Endothelial cell of umbilical vein (primary cell): ENCODE data around the gene CSNK1G2. TPM values are rescaled to one million over a fixed set of nuclear protein-coding genes. Genes with fewer than 3 reads are reported as not detected.

Experiments used
- BruUV-seq: library from RNA; stranded (reverse); fragments of 400-500 nt; replicated peaks from 2 replicates; lab custom pipeline; 2021; lab: Mats Ljungman, UMichigan
- CTCF ChIA-PET: fragments of 300-600, 350-600 bp; sonication (Branson Sonifier 250); formaldehyde crosslinking; loops from one replicate; lab custom pipeline; 2021; ENCODE audit warnings: antibody characterized with exemption, inconsistent platforms; lab: Charles Lee
- POLR2A ChIA-PET: fragments of 300-600, 350-600 bp; sonication (Branson Sonifier 250); formaldehyde crosslinking; loops from one replicate; lab custom pipeline; 2021; ENCODE audit warnings: antibody characterized with exemption, inconsistent platforms; lab: Charles Lee
- DNase-seq: peaks from one replicate; pipeline ENCODE4 v3.0.0-alpha.2; 2011; ENCODE audit warnings: low read depth, low spot score
- FAIRE-seq: peaks from 2 replicates; lab custom pipeline; 2011; peaks lifted over from hg19 to GRCh38; lab: Jason Lieb, UNC
- H2AFZ ChIP-seq: 2 replicates; pipeline ENCODE4 v1.6.0; 2012; ENCODE audit warnings: low read depth, low read length, control low read depth, inconsistent platforms
- H3K27ac ChIP-seq: 2 replicates; pipeline ENCODE4 v1.5.1; 2011; ENCODE audit warnings: low read depth, mild to moderate bottlenecking, control low read depth, low read length, moderate library complexity; ENCODE audit not compliant: insufficient read depth
- H3K27me3 ChIP-seq, 2 experiments: 2 replicates each; pipeline versions ENCODE4 v1.6.0 to v1.6.1; 2011; ENCODE audit warnings: low read length in 2 of 2, mixed read lengths in 1 of 2; ENCODE audit not compliant: control insufficient read depth in 2 of 2, insufficient read depth in 2 of 2
- H3K36me3 ChIP-seq, 2 experiments: 2 replicates in 1 of 2; 3 replicates in 1 of 2; pipeline ENCODE4 v1.5.1; 2011; ENCODE audit warnings: low read length in 2 of 2, mild to moderate bottlenecking in 1 of 2, moderate library complexity in 1 of 2; ENCODE audit not compliant: control insufficient read depth in 2 of 2, insufficient read depth in 2 of 2; ENCODE audit errors: extremely low read depth in 1 of 2
- H3K4me1 ChIP-seq: 3 replicates; pipeline ENCODE4 v1.5.1; 2011; ENCODE audit warnings: mild to moderate bottlenecking, low read length; ENCODE audit not compliant: control insufficient read depth, insufficient read depth; ENCODE audit errors: extremely low read depth
- H3K4me2 ChIP-seq: 2 replicates; pipeline ENCODE4 v1.6.1; 2011; ENCODE audit warnings: low read length, control low read depth, mixed read lengths; ENCODE audit not compliant: insufficient read depth
- H3K4me3 ChIP-seq, 3 experiments: fragments of 200-600 bp in 1 of 3; sonication (generic), shearing (Covaris generic) in 1 of 3; replicated peaks in 1 of 3; 2 replicates each; pipeline ENCODE4 v1.5.1; 2011 to 2016; ENCODE audit warnings: control low read depth in 3 of 3, low read length in 3 of 3, mild to moderate bottlenecking in 2 of 3, inconsistent platforms in 1 of 3, low read depth in 1 of 3, moderate library complexity in 1 of 3; ENCODE audit not compliant: insufficient read depth in 1 of 3
- H3K79me2 ChIP-seq: 2 replicates; pipeline ENCODE4 v1.6.0; 2012; ENCODE audit warnings: low read length, inconsistent platforms; ENCODE audit not compliant: control insufficient read depth, insufficient read depth
- H3K9ac ChIP-seq: replicated peaks from 2 replicates; pipeline ENCODE3; 2011; ENCODE audit warnings: low read length, control low read depth; ENCODE audit not compliant: insufficient read depth; ENCODE audit errors: extremely low read depth
- H3K9me1 ChIP-seq: replicated peaks from 3 replicates; pipeline ENCODE4 v1.6.0; 2011; ENCODE audit warnings: mild to moderate bottlenecking, low read length; ENCODE audit not compliant: control insufficient read depth, insufficient read depth; ENCODE audit errors: extremely low read depth
- H3K9me3 ChIP-seq: replicated peaks from 2 replicates; pipeline ENCODE4 v1.5.1; 2012; ENCODE audit warnings: low read length, inconsistent platforms; ENCODE audit not compliant: control insufficient read depth, insufficient read depth
- H4K20me1 ChIP-seq: replicated peaks from 2 replicates; pipeline ENCODE3; 2011; ENCODE audit warnings: mild to moderate bottlenecking, low read length; ENCODE audit not compliant: control insufficient read depth, insufficient read depth; ENCODE audit errors: extremely low read depth
- EZH2 ChIP-seq: IDR thresholded peaks from 2 replicates; pipeline ENCODE4 v1.6.1; 2012; ENCODE audit warnings: borderline replicate concordance, low read depth, mild to moderate bottlenecking, moderate library complexity, low read length, inconsistent platforms; ENCODE audit not compliant: severe bottlenecking
- FOS ChIP-seq: IDR thresholded peaks from 2 replicates; pipeline ENCODE4 v1.6.1; 2011; ENCODE audit warnings: mild to moderate bottlenecking, low read length, moderate library complexity, borderline replicate concordance; ENCODE audit not compliant: insufficient read depth
- GATA2 ChIP-seq: IDR thresholded peaks from 2 replicates; pipeline ENCODE4 v1.7.0; 2011; ENCODE audit warnings: low read depth, mild to moderate bottlenecking, moderate library complexity, mixed read lengths, low read length; ENCODE audit not compliant: insufficient read length, insufficient read depth
- JUN ChIP-seq: IDR thresholded peaks from 2 replicates; pipeline ENCODE4 v1.6.1; 2011; ENCODE audit warnings: borderline replicate concordance, low read depth; ENCODE audit not compliant: insufficient read length, insufficient read depth
- MYC ChIP-seq: IDR thresholded peaks from one replicate; pipeline ENCODE4 v1.6.1; 2011; ENCODE audit warnings: mild to moderate bottlenecking, low read depth, low read length
- POLR2A ChIP-seq: IDR thresholded peaks from 2 replicates; pipeline ENCODE4 v1.6.1; 2012; ENCODE audit warnings: low read depth, mild to moderate bottlenecking, control low read depth, low read length
- POLR2AphosphoS5 ChIP-seq: IDR thresholded peaks from 2 replicates; pipeline ENCODE4 v1.6.1; 2012; ENCODE audit warnings: low read depth, mild to moderate bottlenecking, control low read depth, low read length, moderate library complexity; ENCODE audit not compliant: insufficient read depth
- dilution Hi-C: fragments of 300-500 bp; cut with MboI; formaldehyde crosslinking; loops from one replicate; pipeline ENCODE4 v1.15.0; 2019; ENCODE audit warnings: low sequenced_read_pairs; ENCODE audit not compliant: extremely low pct_ligation_motif_present
- intact Hi-C: fragments of 100-400 bp; cut with micrococcal nuclease; formaldehyde crosslinking; loops from one replicate; pipeline ENCODE4 v1.10.0; 2022
- polyA plus RNA-seq, 4 experiments: library from polyadenylated mRNA; depleted of rRNA in 3 of 4; stranded (reverse) in 3 of 4; unstranded in 1 of 4; fragments of >200 nt; gene quantifications; 2 replicates each; pipeline versions ENCODE4 v1.2.1 to v1.2.3, GENCODE V29; 2011 to 2012; ENCODE audit warnings: missing spikeins in 1 of 4
- total RNA-seq: library from RNA; stranded (reverse); gene quantifications from 2 replicates; pipeline ENCODE4 v1.2.3, GENCODE V29; 2021
- TF ChIP-seq, protein P1 (sequence below), 2 donors: IDR thresholded peaks; 1 replicate in 1 of 2; 2 replicates in 1 of 2; pipeline ENCODE4 v1.5.1; 2011; ENCODE audit warnings: low read length in 2 of 2, mild to moderate bottlenecking in 2 of 2, moderate library complexity in 2 of 2, control low read depth in 1 of 2, inconsistent platforms in 1 of 2, low read depth in 1 of 2; ENCODE audit not compliant: insufficient read depth in 1 of 2; ENCODE audit errors: extremely low read depth in 1 of 2
- TF ChIP-seq, protein P2 (sequence below): IDR thresholded peaks from 2 replicates; pipeline ENCODE4 v1.6.1; 2011; ENCODE audit not compliant: insufficient read depth, insufficient read length

CSNK1G2 gene
- total and polyA plus RNA-seq, 2 donors (not counting 3 experiments of a cell fraction or from before 2014, with no cell fraction given), result 96.6 to 110 TPM

DNA sequence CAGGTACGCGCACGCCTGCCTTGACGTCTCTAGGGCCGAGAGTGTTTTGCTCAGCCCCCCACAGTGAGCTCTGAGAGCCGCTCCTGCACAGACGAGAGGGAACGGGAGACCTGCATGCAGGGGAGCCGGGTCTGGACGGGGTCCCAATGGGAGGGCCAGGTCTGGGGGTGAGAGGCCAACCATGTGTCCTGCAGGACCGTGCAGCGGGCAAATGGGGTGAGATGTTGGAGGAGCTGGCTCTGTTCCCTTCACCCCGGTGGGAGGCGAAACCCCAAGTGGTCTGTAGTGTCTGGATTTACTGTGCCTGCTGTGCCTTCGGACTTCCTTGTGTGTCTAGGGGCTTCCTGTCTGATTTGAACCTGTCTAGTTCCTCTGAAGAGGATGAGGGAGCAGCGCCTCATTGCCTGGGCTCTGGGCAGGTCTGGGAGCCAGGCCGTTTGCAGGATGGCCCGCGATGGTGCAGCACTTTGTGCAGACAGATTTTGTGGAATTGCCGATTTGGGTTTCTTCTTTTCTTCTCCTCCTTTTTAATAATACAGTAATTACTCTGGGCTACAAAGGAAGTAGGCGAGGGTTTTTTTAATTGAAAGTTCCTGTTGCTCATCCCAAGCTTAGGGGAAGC, 2.1 kb downstream of the CSNK1G2 start:
- H3K9ac ChIP-seq, result peak overlapping the region; percentile 71
- POLR2A ChIA-PET, result no interaction called here
- no peaks in the 10 kb centered on the region for H3K9me1 ChIP-seq
- no TSS peak for BruUV-seq
- DNase-seq (peak; percentile 11), FAIRE-seq (peak; percentile 15)
- peaks cover 19% of the 10 kb centered on the region for H3K4me1 ChIP-seq
- TF ChIP-seq POLR2A (no peak), FOS (no peak), POLR2AphosphoS5 (no peak), MYC (no peak), GATA2 (no peak), EZH2 (no peak), JUN (no peak)
- TF ChIP-seq, protein P1, sequence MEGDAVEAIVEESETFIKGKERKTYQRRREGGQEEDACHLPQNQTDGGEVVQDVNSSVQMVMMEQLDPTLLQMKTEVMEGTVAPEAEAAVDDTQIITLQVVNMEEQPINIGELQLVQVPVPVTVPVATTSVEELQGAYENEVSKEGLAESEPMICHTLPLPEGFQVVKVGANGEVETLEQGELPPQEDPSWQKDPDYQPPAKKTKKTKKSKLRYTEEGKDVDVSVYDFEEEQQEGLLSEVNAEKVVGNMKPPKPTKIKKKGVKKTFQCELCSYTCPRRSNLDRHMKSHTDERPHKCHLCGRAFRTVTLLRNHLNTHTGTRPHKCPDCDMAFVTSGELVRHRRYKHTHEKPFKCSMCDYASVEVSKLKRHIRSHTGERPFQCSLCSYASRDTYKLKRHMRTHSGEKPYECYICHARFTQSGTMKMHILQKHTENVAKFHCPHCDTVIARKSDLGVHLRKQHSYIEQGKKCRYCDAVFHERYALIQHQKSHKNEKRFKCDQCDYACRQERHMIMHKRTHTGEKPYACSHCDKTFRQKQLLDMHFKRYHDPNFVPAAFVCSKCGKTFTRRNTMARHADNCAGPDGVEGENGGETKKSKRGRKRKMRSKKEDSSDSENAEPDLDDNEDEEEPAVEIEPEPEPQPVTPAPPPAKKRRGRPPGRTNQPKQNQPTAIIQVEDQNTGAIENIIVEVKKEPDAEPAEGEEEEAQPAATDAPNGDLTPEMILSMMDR (IDR thresholded peaks at IDR 0.05; ENCODE audit: extremely low read depth in 1 of 2, insufficient read depth in 1 of 2, low read depth in 1 of 2, low read length in 2 of 2), result no peak
- TF ChIP-seq, protein P2, sequence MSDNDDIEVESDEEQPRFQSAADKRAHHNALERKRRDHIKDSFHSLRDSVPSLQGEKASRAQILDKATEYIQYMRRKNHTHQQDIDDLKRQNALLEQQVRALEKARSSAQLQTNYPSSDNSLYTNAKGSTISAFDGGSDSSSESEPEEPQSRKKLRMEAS, result no peak
- peak overlapping the region; percentile 57 for H3K4me2 ChIP-seq
- peak overlapping the region; percentile 35 to 95 (median 49) for H3K4me3 ChIP-seq
- H4K20me1 ChIP-seq, result no peaks in the 10 kb centered on the region
- H3K9me3 ChIP-seq, result no peaks in the 10 kb centered on the region
- dilution Hi-C loops (no loop called here), intact Hi-C loops (no loop called here)
- H2AFZ ChIP-seq, result no peak overlapping the region
- no peaks in the 10 kb centered on the region for H3K36me3 ChIP-seq
- CTCF ChIA-PET, result interaction anchor here (0.6 to 1.6 kb wide), 4 partner anchors 13 to 78 kb away, joined by 3 to 6 read pairs (median 4); no protein-coding TSS in a partner anchor
- H3K27ac ChIP-seq, result peak overlapping the region; percentile 23
- no peaks in the 10 kb centered on the region for H3K27me3 ChIP-seq
- H3K79me2 ChIP-seq, result peaks cover 61% of the 10 kb centered on the region
